Measurements from ENCODE around the gene SPON1. TPM values are rescaled to one million over a fixed set of nuclear protein-coding genes. Genes with fewer than 3 reads are reported as not detected.

The SPON1 gene
- total RNA-seq, 1 donor from 2014 or later = 0.68 TPM

DNA sequence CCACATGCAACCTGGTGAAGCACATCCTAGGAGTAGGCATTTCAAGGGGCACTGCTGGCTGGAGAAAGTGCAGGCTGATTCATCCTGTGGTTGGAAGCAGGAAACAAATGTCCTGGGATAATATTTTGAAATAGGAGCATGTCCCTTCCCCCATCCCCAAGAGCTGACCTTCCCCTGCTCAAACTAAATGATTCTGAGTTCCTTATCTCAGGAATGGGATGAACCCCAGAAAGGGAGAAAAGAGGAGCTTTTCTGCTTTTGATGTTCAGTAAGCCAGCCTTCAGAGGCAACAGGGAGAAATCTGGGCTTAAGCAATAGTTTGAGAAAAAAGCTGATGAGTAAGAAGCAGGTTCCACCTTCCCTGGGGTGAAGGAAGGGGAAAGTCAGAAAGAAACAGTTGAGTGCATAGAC is 19.5 kb upstream of the SPON1 start:
- ATAC-seq (no peak), DNase-seq (ENCODE audit: low spot score) (no peak)

DNA sequence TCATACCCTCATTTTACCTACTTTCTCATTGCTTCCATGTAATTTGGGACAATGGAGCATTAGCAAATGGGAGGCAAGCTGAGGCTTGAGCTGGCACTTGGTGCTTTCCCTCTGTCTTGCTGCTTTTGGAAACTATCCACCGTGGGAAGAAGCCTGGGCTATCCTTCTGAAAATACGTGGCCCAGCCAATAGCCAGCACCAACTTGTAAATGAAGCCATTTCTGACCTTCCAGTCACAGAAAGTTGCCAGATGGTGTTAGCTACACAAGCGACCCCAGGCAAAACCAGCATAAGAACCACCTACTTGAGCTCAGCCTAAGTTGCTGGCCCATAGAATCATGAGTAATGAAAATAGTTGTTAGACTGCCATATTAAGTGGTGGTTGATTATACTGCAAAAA is 18.5 kb upstream of the SPON1 start:
- DNase-seq (ENCODE audit: low spot score) (no peak), ATAC-seq (no peak)

DNA sequence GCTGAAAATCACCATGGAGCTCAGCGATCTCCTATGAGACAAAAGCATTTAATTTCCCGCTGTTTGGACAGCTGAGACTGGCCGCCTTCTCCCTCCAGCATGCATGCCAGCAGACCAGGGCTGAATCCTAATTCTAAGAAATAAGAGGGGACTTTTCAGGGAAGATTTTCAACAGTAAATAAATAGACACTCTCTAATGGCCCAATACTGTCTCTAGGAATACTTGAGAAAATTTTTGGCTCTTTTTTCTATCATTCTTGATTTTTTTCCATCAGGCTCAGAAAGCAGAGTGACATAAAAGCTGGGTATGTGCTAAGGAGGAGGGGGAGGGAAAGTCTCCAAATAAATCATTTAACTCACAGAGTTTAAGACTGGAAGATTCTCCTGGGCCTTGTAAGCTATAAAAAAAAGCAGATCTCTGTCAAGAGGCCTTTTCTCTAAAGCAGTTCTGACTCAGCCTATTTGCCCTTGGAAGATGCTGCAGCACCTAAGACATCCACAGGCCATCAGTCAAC is 17.6 kb upstream of the SPON1 start:
- ATAC-seq (no peak), DNase-seq (ENCODE audit: low spot score) (no peak)

DNA sequence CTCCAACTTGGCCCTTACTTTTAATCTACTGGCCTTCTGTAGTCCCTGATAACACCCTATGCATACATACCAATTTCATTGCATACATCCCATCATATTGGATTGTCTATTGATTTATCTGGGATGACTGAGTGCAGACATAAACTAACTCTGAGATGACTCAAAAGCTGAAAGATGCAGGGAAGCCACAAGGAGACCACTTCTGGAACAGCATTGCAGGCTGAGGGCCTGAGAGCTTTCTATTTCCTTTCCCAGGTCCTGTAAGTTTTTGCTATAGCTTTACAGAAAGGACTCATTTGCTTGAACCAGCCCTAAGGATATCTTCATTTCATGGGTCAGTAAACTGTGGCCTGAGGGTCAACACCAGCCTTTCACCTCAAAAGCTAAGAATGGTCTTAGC is 15.1 kb upstream of the SPON1 start:
- DNase-seq (ENCODE audit: low spot score) (no peak), ATAC-seq (no peak)

DNA sequence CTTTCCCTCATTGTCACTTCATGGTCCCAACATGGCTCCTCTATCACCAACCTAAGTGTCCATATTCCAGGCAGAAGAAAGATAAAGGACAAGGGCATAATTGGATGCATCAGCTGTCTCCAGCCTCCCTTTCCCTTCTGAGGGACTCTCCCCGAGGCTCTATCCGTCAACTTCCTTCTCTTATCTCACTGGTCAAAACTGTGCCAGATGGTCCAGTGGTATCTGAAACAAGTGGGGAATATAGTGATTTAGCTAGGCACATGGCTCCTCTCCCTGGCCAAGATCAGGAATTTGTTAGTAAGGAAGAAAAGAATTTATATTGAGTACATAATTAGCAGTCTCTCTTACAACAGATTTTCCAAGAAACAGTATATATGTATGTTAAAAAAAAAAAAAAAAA is 12.6 kb upstream of the SPON1 start:
- ATAC-seq (no peak), DNase-seq (ENCODE audit: low spot score) (no peak)

DNA sequence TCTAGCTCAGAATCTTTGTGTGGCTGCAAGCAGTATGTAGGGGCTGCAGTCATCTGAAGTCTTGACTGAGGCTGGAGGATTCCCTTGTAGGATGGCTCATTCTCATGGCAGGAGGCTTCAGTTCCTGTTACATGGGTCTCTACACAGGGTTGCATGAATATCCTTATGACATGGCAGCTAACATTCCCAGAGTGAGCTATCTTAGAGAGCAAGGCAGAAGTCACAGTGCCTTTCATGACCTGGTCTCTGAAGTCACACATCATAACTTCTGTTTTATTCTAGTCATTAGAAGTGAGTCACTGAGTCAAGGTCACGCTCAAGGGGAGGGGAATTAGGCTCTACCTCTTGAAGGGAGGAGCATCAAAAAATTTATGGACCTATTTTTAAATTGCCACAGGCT is 10.3 kb upstream of the SPON1 start:
- DNase-seq (ENCODE audit: low spot score) = no peak
- ATAC-seq = no peak

DNA sequence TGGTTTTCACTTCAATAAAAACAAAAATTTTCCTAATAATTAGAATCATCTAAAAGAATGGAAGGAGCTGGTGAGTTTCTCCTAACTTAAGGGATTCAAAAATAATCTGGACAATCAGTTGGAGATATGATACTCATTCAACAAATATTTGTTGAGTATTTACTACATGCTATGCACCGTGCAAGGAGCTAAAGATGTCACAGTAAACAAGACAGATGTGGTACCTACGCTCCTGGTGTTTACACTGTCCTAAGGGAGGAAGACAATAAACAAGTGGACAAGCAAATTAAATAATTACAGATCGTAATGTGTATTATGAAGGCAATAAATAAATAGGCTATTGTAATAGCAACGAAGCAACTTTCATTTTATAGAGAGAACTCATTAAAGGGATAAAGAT is 9.9 kb upstream of the SPON1 start:
- no peak for DNase-seq (ENCODE audit: low spot score)
- no peak for ATAC-seq

DNA sequence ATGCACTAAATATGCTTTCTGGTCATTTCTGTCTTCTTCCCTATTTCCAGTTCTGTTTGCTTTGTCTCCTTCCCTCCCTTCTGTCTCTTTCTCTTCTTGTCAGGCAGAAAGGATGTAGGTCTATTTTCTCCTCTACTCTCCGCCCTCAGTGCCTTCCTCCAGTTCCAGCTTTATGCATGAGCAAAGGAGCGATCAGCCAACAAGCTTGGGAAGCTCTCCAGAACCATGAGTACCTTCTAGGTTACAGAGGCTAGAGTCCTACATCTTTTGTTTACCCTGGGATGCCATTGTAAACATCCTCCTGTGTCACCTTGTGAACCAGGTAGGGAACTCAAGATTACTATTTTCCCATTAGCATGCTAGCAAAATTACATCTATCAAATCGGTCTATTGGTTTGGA is 7.9 kb upstream of the SPON1 start:
- DNase-seq (ENCODE audit: low spot score) = no peak
- no peak for ATAC-seq

DNA sequence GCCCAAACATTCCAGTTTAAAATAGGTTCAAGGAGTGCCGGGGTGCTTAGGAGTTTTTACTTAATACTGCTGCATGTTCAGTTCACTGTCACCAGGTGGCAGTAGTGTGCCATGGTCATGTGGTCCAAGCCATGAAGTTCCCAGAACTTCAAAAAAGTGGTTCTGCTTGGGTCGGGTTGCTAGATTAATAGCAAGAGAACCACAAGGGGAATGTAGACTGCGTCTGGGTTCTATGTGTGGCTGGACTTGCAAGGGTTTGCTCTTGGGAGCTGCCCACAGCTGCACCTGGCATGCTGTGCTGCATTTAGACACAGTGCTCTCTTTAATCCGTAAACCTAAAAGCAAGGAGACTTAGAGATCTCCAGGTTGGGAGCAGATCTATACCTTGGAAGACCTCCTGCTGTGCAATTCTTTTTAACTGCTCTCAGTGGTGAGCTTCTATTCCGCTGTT is 6.5 kb upstream of the SPON1 start:
- ATAC-seq (peak; percentile 94), DNase-seq (ENCODE audit: low spot score) (peak; percentile 51)

DNA sequence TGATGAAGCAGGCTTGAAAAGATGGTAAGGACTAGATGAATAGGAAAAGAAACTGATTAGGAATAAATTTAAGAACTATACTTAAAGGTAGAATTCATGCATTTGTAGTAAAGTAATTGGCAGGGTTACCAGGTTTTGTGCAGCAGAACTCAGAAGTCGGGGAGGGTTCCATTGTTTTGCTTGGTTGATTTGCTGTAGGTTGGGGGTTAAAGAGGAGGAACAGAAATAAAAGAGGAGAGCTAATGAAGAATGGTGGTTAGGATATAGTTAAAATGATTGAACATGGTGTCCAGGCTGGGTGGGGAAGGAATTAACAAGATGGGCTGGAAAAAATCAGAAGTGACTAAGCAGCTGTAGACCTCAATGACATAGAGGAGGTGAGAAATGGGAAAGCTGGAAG is 5.5 kb upstream of the SPON1 start:
- DNase-seq (ENCODE audit: low spot score) (no peak), ATAC-seq (no peak)

DNA sequence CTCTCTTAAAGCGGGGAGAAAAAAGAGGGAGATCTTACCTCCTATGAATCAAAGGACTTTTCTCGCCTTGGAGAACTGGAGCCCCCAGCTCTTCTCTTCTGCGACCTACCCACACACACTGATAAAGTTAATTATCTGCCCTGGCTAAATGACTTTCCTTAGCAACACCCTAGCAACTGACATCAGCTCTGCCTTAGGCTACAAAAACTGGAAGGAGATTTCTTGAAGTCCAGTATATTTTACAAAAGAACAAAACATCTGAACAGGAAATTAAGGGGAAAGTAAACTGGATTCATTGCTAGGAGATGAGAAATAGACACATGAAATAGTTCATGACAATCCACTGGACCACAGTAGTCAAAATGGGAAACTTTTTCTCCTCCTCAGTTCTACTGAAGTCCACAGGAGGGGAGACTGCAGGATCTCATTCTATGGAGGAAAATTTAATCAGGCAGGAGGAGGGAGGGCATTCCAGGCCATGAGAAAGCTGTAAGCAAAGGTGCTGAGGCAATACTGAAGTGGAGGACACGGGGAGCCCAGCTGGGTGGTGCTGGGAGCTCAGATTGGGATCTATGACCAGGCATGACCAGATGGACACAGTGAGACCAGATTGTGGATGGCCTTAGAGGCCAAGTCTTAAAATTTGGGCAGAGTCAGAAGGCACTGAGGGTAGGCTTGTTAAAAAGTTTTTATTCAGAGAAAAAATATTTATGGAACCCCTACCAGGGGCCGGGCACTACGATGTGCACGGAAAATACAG is 3.7 kb upstream of the SPON1 start:
- no peak for DNase-seq (ENCODE audit: low spot score)
- no peak for ATAC-seq

DNA sequence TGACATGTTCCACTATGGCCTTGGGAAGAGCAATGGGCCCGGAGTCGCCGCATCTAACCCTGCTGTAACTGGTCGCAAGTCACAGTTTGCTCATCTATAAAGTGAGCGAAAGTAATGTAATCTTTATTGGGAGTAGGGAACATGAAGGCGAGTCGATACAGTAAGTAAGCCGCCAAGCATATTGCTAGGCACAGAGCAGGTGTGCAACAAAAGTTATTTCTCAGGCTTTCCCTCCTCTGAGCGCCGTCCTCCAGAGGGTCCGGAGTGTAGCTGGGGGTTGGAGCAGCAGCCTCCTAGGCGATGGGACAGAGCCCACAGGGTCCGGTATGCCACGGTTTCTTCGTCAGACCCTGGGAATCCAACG is 343 bp upstream of the SPON1 start:
- DNase-seq (ENCODE audit: low spot score) (no peak), ATAC-seq (no peak)

DNA sequence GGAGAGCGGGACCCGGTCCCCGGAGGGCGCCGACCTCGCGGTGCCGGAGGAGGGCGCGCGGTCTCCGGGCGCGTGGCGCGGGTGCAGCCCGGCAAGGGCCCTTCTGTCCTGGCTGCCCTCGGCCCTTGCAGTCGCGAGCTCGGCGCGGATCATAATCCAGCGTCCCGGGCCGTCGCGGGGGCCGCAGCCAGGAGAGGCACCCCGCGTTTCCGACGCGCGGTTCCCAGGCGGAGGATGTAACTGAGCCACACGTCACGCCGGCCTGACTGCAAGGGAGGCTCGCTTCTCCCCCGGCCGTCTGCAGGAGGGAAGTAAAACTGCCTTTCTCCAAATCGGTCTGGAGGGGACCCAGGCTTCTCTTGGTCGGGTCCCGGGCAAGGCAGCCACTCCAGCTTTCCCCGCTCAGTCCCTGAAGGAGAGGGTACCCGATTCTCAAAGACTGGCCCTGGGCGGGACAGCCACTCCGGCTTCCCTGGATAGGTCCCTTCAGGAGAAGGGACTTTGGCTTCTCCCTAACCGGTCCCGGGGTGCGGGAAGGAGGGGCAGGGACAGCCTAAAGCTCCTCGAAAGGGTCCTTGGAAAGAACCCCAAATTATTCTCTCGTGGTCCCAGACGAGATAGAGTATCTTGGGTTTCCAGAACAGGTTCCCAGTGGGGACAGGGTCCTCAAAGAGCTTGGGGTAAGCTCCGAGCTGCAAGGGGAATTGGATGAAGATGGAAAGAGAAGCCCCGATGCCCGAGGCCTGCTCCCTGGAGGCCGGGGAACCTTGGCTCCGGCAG is 836 bp downstream of the SPON1 start:
- ATAC-seq = peak; percentile 21
- no peak for DNase-seq (ENCODE audit: low spot score)

DNA sequence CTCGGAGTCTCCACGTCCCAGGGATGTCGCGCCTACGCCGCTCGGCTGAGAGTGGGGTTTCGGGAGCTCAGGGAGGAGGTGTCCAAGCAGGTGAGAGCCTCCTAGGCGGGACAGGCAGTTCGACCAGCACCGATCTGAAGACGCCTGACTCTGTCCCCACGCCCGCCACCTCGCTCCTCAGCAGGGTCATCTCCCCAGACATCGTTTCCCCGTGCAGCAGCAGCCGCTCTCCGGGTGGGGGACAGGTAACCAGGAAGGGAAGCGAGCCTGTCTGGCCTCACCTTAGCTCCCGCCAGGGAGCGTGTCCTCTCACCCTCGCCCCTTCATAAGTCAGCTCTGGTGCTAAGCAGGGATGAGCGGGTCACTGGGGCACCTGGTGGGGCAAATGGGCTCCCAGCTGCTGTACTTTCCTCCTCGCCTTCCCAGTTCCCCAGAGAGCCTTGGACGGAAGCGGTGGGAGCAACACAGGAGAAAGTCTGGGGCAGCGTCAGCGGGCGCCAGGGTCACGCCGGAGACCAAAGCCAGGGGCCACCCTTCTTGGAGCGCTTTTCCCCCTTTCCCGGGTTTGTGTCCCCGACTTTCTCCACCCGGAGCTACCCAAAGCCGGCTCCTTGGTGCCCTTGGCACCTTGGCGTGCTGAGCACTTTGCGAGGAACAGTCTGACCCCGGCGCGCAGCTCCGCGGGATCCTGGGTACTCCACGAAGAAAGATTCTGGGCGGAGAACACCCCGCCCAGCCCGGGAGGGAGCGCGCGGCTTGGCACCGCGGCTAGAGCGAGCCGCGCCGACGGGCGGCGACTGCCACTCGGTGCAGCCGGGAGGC is 1.6 kb downstream of the SPON1 start:
- ATAC-seq (peak; percentile 31), DNase-seq (ENCODE audit: low spot score) (no peak)

DNA sequence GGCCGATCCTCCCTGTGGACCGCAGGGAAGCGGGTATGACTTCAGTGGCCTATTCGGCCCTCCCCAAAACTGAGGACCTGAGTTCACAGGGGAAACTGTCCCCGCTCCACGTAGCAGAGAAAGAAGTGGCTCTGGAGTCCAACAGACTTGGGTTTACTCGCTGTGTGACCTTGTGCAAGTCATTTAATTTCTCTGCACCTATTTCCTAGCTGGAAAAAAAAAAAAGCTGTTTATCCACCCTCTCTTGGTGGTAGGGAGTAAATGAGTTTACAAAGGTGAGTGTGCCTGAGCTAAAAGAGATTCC is 2.2 kb downstream of the SPON1 start:
- ATAC-seq = no peak

DNA sequence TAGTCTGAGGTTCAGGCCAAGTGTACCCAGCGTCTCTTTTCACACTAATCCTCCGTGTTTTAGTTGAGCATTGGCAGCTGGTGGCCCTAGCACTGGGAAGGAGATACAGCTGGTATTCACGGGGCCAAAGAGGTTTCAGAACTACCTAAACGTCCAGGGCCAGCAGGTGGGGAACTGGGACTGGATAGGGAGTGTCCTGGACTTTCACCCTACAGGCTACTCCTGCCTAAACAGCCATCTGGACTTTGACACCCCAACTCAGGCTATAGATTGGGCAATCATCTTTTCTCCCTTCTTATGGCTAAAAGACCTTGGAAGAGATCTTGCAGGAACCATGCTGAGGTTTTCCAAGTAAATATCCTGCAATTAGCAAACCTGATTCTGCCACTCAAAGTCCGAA is 2.8 kb downstream of the SPON1 start:
- DNase-seq (ENCODE audit: low spot score) = peak; percentile 54
- peak; percentile 90 for ATAC-seq

More for the DNA sequence above, 2.2 kb downstream of the SPON1 start:
- no peak for DNase-seq (ENCODE audit: low spot score)

DNA sequence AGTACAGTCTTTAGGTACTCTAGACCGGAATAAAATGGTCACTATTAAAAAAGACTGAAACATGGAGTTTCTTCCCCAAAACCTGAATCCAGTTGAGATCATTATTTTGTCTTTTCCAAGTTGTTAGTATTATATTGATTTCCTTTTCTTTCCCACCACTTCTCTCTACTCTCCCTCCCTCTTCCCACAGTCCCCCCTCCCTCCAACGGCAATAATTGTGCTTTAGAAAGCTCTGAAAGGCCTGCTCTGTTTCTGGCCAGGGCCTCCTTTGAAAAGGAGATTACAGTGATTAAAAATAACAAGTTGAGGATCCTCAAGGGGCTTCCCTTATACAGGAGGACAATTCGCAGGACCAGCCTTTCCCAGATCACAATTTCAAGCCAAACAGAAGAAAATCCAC is 3.5 kb downstream of the SPON1 start:
- ATAC-seq (no peak), DNase-seq (ENCODE audit: low spot score) (no peak)

DNA sequence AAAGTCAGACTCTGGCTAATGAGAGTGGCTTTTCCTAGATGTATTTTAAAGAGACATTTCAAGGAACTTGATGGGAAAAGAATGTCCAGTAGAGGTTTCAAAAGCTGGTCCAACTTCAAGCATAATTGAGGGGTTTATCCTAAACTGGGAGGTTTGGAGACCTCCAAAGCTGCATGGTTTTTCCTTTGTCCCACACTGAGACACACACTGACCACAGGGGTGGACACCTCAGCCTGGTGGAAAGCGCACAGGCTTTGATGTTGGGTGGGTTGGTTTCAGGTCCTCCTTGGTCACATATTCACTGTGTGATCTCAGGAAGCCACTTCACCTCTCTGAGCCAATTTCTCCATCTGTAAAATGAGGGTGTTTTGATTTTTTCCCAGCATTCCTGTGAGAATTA is 4.0 kb downstream of the SPON1 start:
- no peak for DNase-seq (ENCODE audit: low spot score)
- ATAC-seq = no peak

DNA sequence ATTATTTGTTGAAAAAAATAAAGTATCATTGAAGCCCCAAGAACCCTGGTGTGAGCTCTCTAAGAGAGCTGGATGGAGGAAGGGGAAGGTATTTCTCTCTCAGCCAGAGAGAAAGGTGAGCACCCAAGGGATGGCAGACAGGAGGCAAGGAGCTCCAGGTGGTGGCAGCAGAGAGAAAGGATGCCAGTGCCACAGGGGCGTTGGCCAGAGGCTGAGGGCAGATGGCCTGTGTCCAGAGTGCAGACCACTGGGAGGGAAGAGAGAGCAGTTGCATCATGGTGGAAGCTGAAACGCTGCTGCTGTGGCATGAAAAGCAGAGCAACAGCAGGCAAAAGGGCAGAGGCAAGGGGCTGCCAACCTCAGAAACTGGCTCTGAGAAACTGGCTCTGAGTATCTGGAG is 8.5 kb downstream of the SPON1 start:
- DNase-seq (ENCODE audit: low spot score) (no peak), ATAC-seq (peak; percentile 77)

DNA sequence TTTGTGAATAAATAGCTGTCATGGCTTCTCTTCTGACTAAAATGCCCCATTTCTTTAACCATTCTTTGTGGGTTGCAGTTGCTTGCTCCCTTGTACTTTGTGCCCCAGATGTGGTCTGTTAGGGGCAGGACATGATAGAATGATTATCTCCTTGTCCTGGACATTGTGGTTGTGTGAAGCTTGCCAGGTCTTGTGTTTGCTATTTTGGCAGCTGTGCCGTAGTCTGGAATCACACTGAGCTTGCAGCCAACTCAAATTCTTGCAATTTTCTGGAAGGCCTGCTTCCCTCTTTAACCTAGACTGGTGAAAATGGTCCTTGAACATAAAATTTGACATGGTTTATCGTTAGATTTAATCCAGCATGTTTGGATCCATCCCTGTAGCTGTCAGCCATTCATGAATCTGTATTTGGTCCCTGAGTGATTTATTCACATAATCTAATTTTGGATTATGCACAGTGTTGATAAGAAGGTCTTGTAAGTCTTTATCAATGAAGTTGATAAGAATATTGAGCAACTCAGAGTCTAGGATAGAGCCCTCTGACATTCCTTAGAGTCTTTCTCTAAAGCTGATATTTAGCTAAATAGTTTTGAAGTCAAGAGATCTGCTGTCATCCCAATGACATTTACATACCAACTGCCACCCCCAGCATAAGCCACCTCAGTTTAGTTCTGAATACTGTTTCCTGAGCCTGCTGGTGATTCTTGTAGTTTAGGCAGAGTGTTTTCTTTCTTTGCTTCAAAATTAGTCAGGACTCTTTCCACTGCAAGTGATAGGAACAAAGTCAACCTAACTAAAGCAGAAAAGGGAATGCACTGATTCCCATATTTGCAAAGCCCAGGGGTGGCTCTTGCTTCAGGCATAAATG is 9.8 kb downstream of the SPON1 start:
- DNase-seq (ENCODE audit: low spot score) (no peak), ATAC-seq (peak; percentile 37)

DNA sequence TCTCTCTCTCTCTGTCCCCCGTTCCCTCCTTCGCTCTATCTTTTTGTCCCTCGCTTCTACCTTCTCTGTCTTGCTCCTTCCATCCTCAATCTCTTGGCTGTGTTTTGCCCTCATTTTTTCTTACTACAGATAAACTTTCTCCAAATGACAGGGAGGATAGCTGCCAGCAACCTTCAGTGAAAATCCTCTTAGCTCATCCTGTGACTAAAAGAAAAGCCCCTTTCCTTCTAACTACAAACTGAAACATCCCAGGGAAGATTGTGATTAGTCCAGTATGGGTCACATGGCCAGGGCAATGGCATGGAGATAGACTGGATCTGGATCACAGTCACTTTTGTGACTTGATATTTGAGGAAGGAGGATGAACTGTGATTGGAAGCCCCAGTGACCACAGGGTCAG is 10.4 kb downstream of the SPON1 start:
- ATAC-seq = no peak
- no peak for DNase-seq (ENCODE audit: low spot score)

Data from left lobe of liver (tissue), 2 donors.